Measurements from ENCODE around the gene SUSD5.
"Not testable (repeated sequence)": the region's sequence is repeated elsewhere in the genome, so short reads cannot be mapped to it uniquely, and the experiment has no call there.

Gene SUSD5

GRCh38 chr3:33187368-33187634, 31.3 kb downstream of the SUSD5 start:
- DNase-seq = no peak

- DNase-seq = no peak
Measured at GRCh38 chr3:33186524-33187367, 31.9 kb downstream of the SUSD5 start.

- no peak for DNase-seq
Measured at GRCh38 chr3:33184863-33185262, 33.7 kb downstream of the SUSD5 start.

- DNase-seq = not testable (repeated sequence)
Measured at GRCh38 chr3:33181641-33182040, 37.0 kb downstream of the SUSD5 start.

DNA sequence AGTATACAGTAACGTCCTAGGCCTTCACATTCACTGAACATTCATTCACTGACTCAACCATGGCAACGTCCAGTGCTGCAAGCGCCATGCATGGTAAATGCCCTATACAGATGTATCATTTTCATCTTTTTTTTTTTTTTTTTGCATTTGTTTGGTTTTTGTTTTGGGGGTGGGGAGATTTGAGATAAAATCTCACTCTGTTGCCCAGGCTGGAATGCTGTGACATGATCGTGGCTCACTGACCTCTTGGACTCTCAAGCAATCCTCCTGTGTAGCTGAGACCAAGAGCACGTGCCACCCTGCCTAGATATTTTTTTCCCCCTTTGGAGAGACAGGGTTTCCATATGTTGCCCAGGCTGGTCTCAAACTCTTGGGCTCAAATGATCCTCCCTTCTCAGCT, 37.4 kb downstream of the SUSD5 start:
- DNase-seq = no peak

- no peak for DNase-seq
Measured at GRCh38 chr3:33179132-33179531, 39.5 kb downstream of the SUSD5 start.

DNA sequence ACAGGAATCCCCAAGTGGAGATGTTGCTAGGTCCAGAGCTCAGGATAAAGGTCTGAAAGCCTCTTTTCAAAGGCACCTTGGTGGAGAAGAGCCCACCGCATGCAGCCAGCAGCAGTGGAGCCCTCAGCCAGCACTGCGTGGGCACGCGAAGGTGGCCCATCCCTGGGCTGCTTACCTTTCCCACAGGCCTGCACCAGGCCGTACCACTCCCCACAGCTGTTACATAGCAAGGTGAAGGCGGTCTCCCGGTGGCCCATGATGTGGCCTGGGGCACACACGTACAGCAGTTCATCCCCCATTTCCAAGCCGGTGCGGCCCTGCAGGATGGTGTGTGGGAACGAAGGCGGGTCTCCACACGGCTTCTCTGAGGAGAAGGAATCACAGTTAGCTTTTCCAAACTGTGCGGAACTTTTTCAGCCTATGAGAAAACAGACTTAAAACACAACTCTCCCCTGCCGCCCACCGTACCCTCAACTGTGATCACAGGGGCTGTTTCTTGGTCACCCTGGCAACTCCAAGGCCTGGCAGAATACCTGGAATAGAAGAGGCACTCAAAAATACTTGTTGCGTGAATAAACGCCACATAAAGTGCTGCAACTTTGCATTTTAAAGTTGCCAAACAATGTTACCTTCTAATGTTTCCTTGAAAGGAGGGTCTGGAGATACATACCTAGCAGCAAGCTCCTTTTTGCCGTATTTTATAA, 43.7 kb downstream of the SUSD5 start:
- DNase-seq = no peak

GRCh38 chr3:33174095-33174494, 44.5 kb downstream of the SUSD5 start:
- no peak for DNase-seq

GRCh38 chr3:33173672-33174071, 44.9 kb downstream of the SUSD5 start:
- DNase-seq = no peak

DNA sequence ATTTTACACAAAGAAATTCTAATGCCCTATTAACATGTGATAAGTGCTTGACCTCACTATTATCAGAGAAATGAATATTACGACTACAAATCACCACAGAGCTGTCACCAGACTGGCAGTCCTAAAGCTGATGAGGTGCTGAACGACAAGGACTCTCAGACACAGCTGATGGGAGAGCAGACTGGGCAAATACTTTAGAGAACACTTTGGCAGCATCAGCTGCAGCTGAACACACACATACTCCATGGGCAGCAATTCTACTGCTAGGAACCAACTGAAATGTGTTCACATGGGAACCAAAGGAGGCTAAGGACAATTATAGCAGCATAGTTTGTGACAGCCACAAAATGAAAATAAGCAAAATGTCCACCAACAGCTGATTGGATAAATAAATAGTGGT, 45.5 kb downstream of the SUSD5 start:
- no peak for DNase-seq

DNA sequence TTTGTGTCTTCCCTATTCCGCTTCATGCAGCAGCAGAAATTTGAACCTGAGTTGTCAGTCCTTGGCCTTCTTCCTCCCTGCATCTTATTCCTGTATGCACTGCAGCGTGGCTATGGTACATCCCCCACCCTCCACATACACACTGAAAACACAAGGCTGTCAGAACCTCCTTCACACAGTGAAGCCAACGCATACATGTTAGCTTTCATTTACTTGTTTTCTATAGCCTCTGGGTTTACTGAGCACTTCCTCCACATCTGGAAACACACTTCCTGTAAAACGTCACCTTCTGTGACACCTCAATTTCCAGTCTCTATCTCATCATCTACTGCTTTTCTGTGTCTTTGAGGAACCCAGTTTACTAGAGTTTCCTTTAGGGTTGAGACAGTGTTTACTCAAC, 47.0 kb downstream of the SUSD5 start:
- no peak for DNase-seq

DNA sequence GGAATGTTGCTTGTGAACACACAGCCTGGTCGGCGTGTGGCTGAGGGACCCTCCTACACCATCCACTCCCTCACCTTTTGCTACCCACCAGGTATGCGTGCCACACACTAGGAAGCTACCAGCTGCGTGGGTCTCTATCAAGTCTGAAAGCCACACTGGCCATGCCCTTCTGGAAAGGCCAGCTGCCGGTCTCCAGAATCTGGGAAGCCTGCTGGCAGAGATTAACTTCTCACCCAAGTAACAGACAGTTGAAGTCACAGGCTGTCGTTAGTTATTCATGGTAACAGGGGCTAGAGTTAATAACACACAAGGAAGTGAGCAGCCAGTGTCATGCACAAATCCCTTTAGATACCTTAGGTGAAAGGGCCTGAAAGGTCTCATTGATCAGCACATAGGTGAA, 48.1 kb downstream of the SUSD5 start:
- DNase-seq = no peak

- DNase-seq = no peak
Measured at GRCh38 chr3:33167716-33168336, 50.8 kb downstream of the SUSD5 start.

DNA sequence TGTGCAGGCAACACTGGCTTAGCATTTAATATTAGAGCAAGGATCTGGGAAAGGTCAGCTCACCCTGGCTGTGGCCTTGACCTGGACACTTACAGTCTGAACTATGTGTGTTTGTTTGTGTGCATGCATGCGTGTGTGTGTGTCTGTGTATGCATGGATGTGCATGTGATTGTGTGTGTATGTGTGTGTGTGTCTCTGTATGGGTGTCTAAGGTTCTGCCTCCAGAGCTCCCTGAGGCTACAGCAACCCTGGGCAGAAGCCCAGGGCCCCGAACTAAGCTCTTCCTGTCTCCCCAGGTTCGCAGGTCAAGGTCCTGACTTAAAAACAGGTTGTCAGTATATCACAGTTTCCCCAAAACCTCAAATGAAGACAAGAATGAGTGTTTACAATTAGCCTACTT, 51.3 kb downstream of the SUSD5 start:
- no peak for DNase-seq

DNA sequence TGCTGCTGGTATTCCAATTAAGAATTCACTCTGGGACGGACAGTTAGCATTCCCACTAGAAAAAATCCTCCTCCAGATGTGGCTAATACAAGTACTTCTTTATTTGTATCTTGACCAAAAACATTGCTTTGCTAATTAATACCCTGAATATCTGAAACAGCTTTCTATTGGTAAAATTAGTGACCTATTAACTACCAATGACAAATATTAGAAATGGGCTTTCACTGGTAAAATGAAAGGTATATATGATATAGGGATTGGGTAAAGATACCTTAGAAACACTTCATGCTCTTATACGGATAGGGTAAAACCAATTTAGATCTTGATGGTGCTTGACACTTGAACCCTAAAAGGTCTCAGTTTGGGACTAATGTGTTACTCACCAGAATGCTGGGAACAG, 52.5 kb downstream of the SUSD5 start:
- no peak for DNase-seq

DNA sequence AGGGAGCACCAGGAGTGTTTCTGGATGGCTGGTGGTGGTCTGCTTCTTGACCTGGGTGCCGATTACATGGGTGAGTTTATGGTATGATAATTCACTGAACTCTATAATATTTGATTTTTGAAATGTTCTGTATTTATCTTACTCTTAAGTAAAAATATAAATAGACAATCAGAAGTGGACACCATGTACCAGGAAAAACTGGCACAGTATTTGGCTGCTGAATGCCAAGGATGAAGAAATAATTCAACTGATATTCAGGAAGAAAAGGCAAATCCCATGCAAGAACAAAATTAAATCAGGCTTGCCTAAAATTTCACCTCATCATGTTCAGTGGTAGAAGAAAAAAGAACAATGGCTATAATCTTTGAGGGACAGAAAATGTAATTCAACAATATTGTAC, 53.2 kb downstream of the SUSD5 start:
- no peak for DNase-seq

- not testable (repeated sequence) for DNase-seq
Measured at GRCh38 chr3:33162621-33163020, 56.0 kb downstream of the SUSD5 start.

DNA sequence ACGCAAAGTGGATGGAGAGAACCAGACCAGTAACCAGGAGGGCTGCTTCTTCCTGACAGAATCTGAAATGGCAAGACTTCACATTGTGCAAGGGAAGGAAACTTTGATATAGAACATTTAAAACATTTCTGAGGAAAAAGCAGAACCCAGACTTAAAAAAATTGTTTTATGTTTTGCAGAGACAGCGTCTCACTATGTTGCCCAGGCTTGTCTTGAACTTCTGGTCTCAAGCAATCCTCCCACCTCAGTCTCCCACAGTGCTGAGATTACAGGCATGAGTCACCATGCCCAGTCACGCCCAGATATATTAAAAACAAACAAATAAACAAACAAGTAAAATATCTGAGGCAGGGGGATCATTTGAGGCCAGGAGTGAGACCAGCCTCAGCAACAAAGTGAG, 58.6 kb downstream of the SUSD5 start:
- DNase-seq = no peak

DNA sequence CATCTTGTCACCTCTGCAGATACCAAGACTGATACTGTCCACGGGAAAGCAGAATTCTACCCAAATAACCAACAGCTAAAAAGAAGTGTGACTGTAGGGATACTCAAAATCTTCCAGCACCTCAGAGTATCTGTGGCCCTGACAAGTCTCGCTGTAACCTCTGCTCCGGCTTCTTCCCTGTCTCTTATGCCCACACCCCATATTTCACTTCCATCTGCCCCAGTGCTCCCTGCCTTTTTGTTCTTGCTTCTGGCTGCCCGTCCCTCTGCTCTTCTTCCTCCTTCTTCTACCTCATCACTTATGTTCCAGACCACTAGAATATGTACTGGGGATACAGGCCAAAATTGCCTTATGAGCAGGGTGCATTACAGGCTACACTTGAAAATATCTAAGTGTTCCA, 59.4 kb downstream of the SUSD5 start:
- no peak for DNase-seq

- no peak for DNase-seq
Measured at GRCh38 chr3:33155301-33155700, 63.3 kb downstream of the SUSD5 start.

DNA sequence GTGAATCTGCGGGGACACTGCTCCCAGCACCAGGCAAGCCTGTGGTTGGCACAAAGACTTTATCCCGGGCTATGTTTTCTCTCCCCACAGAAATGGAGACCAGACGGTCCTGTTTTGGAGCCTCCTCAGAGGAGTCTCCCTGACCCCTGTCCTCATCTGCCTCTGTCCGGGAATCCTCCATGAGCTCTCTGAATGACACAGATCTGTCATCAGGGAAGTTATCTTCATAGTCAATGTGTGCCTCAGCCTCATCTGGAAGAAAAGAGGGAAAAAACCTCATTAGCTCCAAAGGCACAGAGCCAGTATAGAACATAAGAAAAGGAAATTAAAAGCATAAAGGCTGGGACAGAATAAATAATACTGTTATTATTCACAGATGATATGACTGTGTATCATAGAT, 64.8 kb downstream of the SUSD5 start:
- DNase-seq = no peak

DNA sequence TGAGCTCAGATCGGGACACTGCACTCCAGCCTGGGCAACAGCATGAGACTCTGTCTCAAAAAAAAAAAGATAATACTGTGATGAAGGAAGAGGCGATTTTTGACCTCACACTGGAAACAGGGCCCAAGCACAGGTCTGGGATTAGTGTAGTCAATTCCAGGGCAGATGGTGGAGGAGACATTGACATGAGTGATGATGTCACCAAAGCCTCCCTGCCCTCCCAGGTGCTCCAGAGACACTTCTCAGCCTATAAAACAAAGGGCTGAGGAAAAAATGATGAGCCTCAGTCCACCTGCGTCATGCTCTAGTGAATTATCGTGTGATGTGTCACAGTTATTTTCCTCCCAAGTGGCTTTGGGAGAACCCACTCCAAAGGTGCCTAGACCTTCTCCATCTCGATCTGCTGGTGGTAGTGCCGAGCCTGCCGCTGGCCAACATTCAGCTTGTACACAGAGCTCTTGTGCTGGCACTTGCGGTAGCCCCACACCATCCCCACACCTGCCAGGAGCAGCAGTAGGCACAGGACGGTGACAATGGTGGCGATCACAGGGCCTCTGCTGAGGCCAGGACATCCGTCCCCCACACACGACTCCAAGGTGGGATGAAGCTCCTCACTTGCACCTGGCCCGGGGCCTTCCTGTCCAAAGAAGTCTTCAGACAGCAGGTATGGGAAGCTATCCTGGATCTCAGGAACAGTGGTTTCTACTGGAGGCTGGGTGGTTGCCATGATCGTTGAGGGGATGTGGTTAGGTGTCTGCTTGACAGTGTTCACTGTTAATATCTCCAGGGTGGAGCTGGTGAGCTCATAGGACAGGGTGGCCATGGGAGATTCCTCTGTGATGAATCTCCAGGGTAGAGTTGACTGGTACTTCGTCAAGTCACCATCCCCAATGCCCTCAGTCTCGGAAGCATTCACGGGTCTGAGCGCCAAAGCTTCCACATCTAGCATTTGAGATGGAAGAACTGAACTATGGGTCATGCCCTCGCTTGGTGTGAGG, 65.9 kb downstream of the SUSD5 start:
- DNase-seq = no peak

DNA sequence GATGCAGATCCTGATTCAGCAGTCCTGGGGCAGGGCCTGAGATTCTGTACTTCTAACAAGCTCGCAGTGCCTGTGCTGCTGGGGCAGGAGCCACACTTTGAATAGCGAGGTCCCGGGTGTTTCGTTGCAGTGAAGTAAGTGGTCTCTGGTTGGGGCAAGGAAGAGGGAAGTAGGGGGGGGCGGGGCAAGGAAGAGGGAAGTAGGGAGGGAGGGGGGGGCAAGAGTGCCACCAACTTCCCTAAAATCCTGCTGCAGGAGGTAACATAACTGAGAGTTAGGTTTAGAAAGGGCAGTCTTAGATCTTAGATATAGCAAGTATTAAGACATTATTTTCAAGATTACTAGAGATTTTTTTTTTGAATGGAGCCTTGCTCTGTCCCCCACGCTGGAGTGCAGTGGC, 69.3 kb downstream of the SUSD5 start:
- DNase-seq = no peak
